ENCODE measurements around the gene CDH12.
"Not testable (repeated sequence)": the region's sequence is repeated elsewhere in the genome, so short reads cannot be mapped to it uniquely, and the experiment has no call there.

GRCh38 chr5:22012893-22013292 lies 840.3 kb downstream of the CDH12 start:
- TF ChIP-seq POLR2AphosphoS5, POU2F2 (IDR thresholded peaks at IDR 0.05; ENCODE audit: low read depth, low read length): not testable (repeated sequence)

All from GM12891 (cell line).